Epithelial cell of prostate (primary cell): Measurements from ENCODE around the gene TBC1D23.
"Not testable (repeated sequence)": the region's sequence is repeated elsewhere in the genome, so short reads cannot be mapped to it uniquely, and the experiment has no call there.

ENCODE experiments used
- DNase-seq: peaks from one replicate; pipeline ENCODE4 v3.0.0-alpha.2; 2011; ENCODE audit warnings: low read depth, low spot score
- H3K27ac ChIP-seq: fragments of 450-650 bp; 2 replicates; pipeline ENCODE4 v1.5.1; 2017; ENCODE audit warnings: mild to moderate bottlenecking

Gene TBC1D23

GRCh38 chr3:100289339-100289738 lies 28.5 kb downstream of the TBC1D23 start:
- DNase-seq: no peak
- H3K27ac ChIP-seq: no peak overlapping the region

- no peak for DNase-seq
- no peak overlapping the region for H3K27ac ChIP-seq
Observed at GRCh38 chr3:100295089-100295488, 34.3 kb downstream of the TBC1D23 start.

- peak overlapping the region; percentile 1 for H3K27ac ChIP-seq
- no peak for DNase-seq
Observed at GRCh38 chr3:100297784-100298183, 37.0 kb downstream of the TBC1D23 start.

- H3K27ac ChIP-seq: no peak overlapping the region
- DNase-seq: no peak
Observed at GRCh38 chr3:100299016-100299415, 38.2 kb downstream of the TBC1D23 start.

GRCh38 chr3:100306695-100307094 lies 45.9 kb downstream of the TBC1D23 start:
- DNase-seq: no peak
- no peak overlapping the region for H3K27ac ChIP-seq

- DNase-seq: no peak
- no peak overlapping the region for H3K27ac ChIP-seq
Observed at GRCh38 chr3:100310355-100310965, 49.7 kb downstream of the TBC1D23 start.

GRCh38 chr3:100311011-100311410 lies 50.2 kb downstream of the TBC1D23 start:
- DNase-seq: no peak
- no peak overlapping the region for H3K27ac ChIP-seq

GRCh38 chr3:100316641-100317069 lies 55.9 kb downstream of the TBC1D23 start:
- H3K27ac ChIP-seq: no peak overlapping the region
- no peak for DNase-seq

- DNase-seq: no peak
- H3K27ac ChIP-seq: no peak overlapping the region
Observed at GRCh38 chr3:100317912-100318311, 57.1 kb downstream of the TBC1D23 start.

- no peak for DNase-seq
- no peak overlapping the region for H3K27ac ChIP-seq
Observed at GRCh38 chr3:100319951-100320350, 59.2 kb downstream of the TBC1D23 start.

GRCh38 chr3:100324044-100324443 lies 63.3 kb downstream of the TBC1D23 start:
- no peak for DNase-seq
- no peak overlapping the region for H3K27ac ChIP-seq

- H3K27ac ChIP-seq: no peak overlapping the region
- no peak for DNase-seq
Observed at GRCh38 chr3:100325827-100326226, 65.0 kb downstream of the TBC1D23 start.

GRCh38 chr3:100327377-100327776 lies 66.6 kb downstream of the TBC1D23 start:
- H3K27ac ChIP-seq, DNase-seq: not testable (repeated sequence)

GRCh38 chr3:100329800-100330489 lies 69.2 kb downstream of the TBC1D23 start:
- DNase-seq: no peak
- no peak overlapping the region for H3K27ac ChIP-seq

- no peak for DNase-seq
- H3K27ac ChIP-seq: no peak overlapping the region
Observed at GRCh38 chr3:100330651-100331050, 69.9 kb downstream of the TBC1D23 start.

- no peak overlapping the region for H3K27ac ChIP-seq
- DNase-seq: no peak
Observed at GRCh38 chr3:100331660-100332059, 70.9 kb downstream of the TBC1D23 start.

- no peak for DNase-seq
Observed at GRCh38 chr3:100333051-100333450, 72.3 kb downstream of the TBC1D23 start.

GRCh38 chr3:100333970-100334487 lies 73.2 kb downstream of the TBC1D23 start:
- DNase-seq: no peak
- H3K27ac ChIP-seq: peak overlapping the region; percentile 51

More at GRCh38 chr3:100333051-100333450, 72.3 kb downstream of the TBC1D23 start:
- H3K27ac ChIP-seq: no peak overlapping the region

GRCh38 chr3:100334488-100335351 lies 73.9 kb downstream of the TBC1D23 start, which contains the start of gene NIT2:
TSS of gene NIT2 (plus strand) at chr3:100334757. CDS start at chr3:100334792, 35 bp downstream.
- no peak for DNase-seq
- peak within 1 kb of the TSS; percentile 51 for H3K27ac ChIP-seq

- DNase-seq: no peak
- H3K27ac ChIP-seq: peak overlapping the region; percentile 51
Observed at GRCh38 chr3:100335434-100335833, 74.6 kb downstream of the TBC1D23 start.

GRCh38 chr3:100336229-100336628 lies 75.4 kb downstream of the TBC1D23 start:
- not testable (repeated sequence) for H3K27ac ChIP-seq

More at GRCh38 chr3:100336229-100336628, 75.4 kb downstream of the TBC1D23 start:
- not testable (repeated sequence) for DNase-seq
